ENCODE data around the gene MOCOS. TPM values are rescaled to one million over a fixed set of nuclear protein-coding genes. Genes with fewer than 3 reads are reported as not detected.
A peak's percentile ranks its signal among the peaks of the same experiment; 100 is the strongest.
"Not testable (repeated sequence)": the region's sequence is repeated elsewhere in the genome, so short reads cannot be mapped to it uniquely, and the experiment has no call there.

Gene MOCOS
- polyA plus RNA-seq, 3 donors = 0.75 to 1.8 (median 0.92) TPM

- no peak for DNase-seq (ENCODE audit: extremely low read depth in 1 of 11, low read depth in 9 of 11, low spot score in 4 of 11)
Measured at GRCh38 chr18:36194600-36195315, 7.5 kb downstream of the MOCOS start.

- no peak for DNase-seq (ENCODE audit: extremely low read depth in 1 of 11, low read depth in 9 of 11, low spot score in 4 of 11)
Measured at GRCh38 chr18:36195427-36196122, 8.3 kb downstream of the MOCOS start.

- no peak for DNase-seq (ENCODE audit: extremely low read depth in 1 of 11, low read depth in 9 of 11, low spot score in 4 of 11)
Measured at GRCh38 chr18:36196238-36196995, 9.1 kb downstream of the MOCOS start.

- no peak for DNase-seq (ENCODE audit: extremely low read depth in 1 of 11, low read depth in 9 of 11, low spot score in 4 of 11)
Measured at GRCh38 chr18:36197511-36198166, 10.3 kb downstream of the MOCOS start.

GRCh38 chr18:36199691-36200295 is 12.5 kb downstream of the MOCOS start:
- no peak for DNase-seq (ENCODE audit: extremely low read depth in 1 of 11, low read depth in 9 of 11, low spot score in 4 of 11)

- no peak for DNase-seq (ENCODE audit: extremely low read depth in 1 of 11, low read depth in 9 of 11, low spot score in 4 of 11)
Measured at GRCh38 chr18:36200354-36200771, 13.1 kb downstream of the MOCOS start.

- DNase-seq (ENCODE audit: extremely low read depth in 1 of 11, low read depth in 9 of 11, low spot score in 4 of 11) = no peak
Measured at GRCh38 chr18:36201765-36202164, 14.5 kb downstream of the MOCOS start.

GRCh38 chr18:36203360-36203895 is 16.1 kb downstream of the MOCOS start:
- no peak for DNase-seq (ENCODE audit: extremely low read depth in 1 of 11, low read depth in 9 of 11, low spot score in 4 of 11)

- DNase-seq (ENCODE audit: extremely low read depth in 1 of 11, low read depth in 9 of 11, low spot score in 4 of 11) = no peak
Measured at GRCh38 chr18:36205166-36205565, 17.9 kb downstream of the MOCOS start.

GRCh38 chr18:36207303-36207702 is 20.0 kb downstream of the MOCOS start:
- DNase-seq (ENCODE audit: extremely low read depth in 1 of 11, low read depth in 9 of 11, low spot score in 4 of 11) = no peak

GRCh38 chr18:36207969-36208368 is 20.7 kb downstream of the MOCOS start:
- not testable (repeated sequence) for DNase-seq (ENCODE audit: extremely low read depth in 1 of 11, low read depth in 9 of 11, low spot score in 4 of 11)

- DNase-seq (ENCODE audit: extremely low read depth in 1 of 11, low read depth in 9 of 11, low spot score in 4 of 11) = no peak
Measured at GRCh38 chr18:36211612-36212065, 24.3 kb downstream of the MOCOS start.

- DNase-seq (ENCODE audit: extremely low read depth in 1 of 11, low read depth in 9 of 11, low spot score in 4 of 11) = peak in 2 of 11 donors; percentile 2 to 5
Measured at GRCh38 chr18:36212301-36213171, 25.2 kb downstream of the MOCOS start.

- no peak for DNase-seq (ENCODE audit: extremely low read depth in 1 of 11, low read depth in 9 of 11, low spot score in 4 of 11)
Measured at GRCh38 chr18:36214811-36215210, 27.5 kb downstream of the MOCOS start.

GRCh38 chr18:36215577-36215976 is 28.3 kb downstream of the MOCOS start:
- DNase-seq (ENCODE audit: extremely low read depth in 1 of 11, low read depth in 9 of 11, low spot score in 4 of 11) = no peak

GRCh38 chr18:36217348-36217747 is 30.1 kb downstream of the MOCOS start:
- DNase-seq (ENCODE audit: extremely low read depth in 1 of 11, low read depth in 9 of 11, low spot score in 4 of 11) = no peak

- DNase-seq (ENCODE audit: extremely low read depth in 1 of 11, low read depth in 9 of 11, low spot score in 4 of 11) = no peak
Measured at GRCh38 chr18:36229188-36229587, 41.9 kb downstream of the MOCOS start.

- not testable (repeated sequence) for DNase-seq (ENCODE audit: extremely low read depth in 1 of 11, low read depth in 9 of 11, low spot score in 4 of 11)
Measured at GRCh38 chr18:36240510-36240909, 53.2 kb downstream of the MOCOS start.

Measured in renal cortex interstitium (tissue), 11 donors.